ENCODE data around the gene PAWR. TPM values are rescaled to one million over a fixed set of nuclear protein-coding genes. Genes with fewer than 3 reads are reported as not detected.
"Not testable (repeated sequence)": the region's sequence is repeated elsewhere in the genome, so short reads cannot be mapped to it uniquely, and the experiment has no call there.

The PAWR gene
- total and polyA plus RNA-seq, 2 donors = 8.7 to 38.8 TPM

DNA sequence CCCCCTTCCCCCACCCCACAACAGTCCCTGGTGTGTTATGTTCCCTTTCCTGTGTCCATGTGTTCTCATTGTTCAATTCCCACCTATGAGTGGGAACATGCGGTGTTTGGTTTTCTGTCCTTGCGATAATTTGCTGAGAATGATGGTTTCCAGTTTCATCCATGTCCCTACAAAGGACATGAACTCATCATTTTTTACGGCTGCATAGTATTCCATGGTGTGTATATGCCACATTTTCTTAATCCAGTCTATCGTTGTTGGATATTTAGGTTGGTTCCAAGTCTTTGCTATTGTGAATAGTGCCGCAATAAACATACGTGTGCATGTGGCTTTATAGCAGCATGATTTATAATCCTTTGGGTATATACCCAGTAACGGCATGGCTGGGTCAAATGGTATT is 64.0 kb downstream of the PAWR start:
- not testable (repeated sequence) for H3K27me3 ChIP-seq (ENCODE audit: control insufficient read depth in 2 of 2, insufficient read depth in 1 of 2, low read length in 1 of 2); H3K4me3 ChIP-seq (ENCODE audit: low read length in 2 of 2)
- 96% methylated on average over 7 of the region's 7 CpGs for WGBS

DNA sequence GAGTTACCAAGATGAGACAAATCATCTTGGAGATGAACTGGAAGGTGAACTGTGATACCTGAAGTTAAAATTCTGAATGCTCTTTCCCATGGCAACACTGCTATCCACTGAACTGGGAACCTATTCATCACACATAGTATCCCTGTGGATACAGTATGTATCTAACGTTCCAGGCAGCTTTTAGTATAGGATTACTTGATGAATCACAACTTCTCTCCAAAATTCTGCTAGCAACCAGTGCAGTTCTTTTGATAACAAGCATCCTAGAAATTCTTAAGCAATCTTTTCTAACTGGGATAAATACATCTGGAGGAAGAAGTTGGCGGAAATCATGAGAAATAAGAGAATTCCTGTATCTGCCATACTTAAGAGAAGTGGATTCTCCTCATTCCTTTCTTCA is 66.4 kb downstream of the PAWR start:
- H3K27ac ChIP-seq (ENCODE audit: low read depth in 1 of 2, low read length in 1 of 2) = no peak overlapping the region
- peaks cover 0 to 6% of the 10 kb centered on the region in 2 donors for H3K36me3 ChIP-seq (ENCODE audit: control insufficient read depth in 2 of 2, insufficient read depth in 2 of 2, low read length in 1 of 2)
- no peaks in the 10 kb centered on the region for H3K9me3 ChIP-seq (ENCODE audit: control insufficient read depth in 2 of 2, insufficient read depth in 1 of 2, low read length in 1 of 2)
- H3K27me3 ChIP-seq (ENCODE audit: control insufficient read depth in 2 of 2, insufficient read depth in 1 of 2, low read length in 1 of 2) = no peaks in the 10 kb centered on the region
- no peak for DNase-seq (ENCODE audit: low read depth in 6 of 9, low spot score in 9 of 9)
- H3K4me1 ChIP-seq (ENCODE audit: control insufficient read depth in 2 of 2, insufficient read depth in 2 of 2, low read length in 2 of 2) = no peaks in the 10 kb centered on the region
- WGBS = 95% methylated on average over 2 of the region's 2 CpGs
- H3K4me3 ChIP-seq (ENCODE audit: low read length in 2 of 2) = no peak overlapping the region

More for the DNA sequence above, 64.0 kb downstream of the PAWR start:
- DNase-seq (ENCODE audit: low read depth in 6 of 9, low spot score in 9 of 9); H3K9me3 ChIP-seq (ENCODE audit: control insufficient read depth in 2 of 2, insufficient read depth in 1 of 2, low read length in 1 of 2); H3K4me1 ChIP-seq (ENCODE audit: control insufficient read depth in 2 of 2, insufficient read depth in 2 of 2, low read length in 2 of 2); H3K27ac ChIP-seq (ENCODE audit: low read depth in 1 of 2, low read length in 1 of 2); H3K36me3 ChIP-seq (ENCODE audit: control insufficient read depth in 2 of 2, insufficient read depth in 2 of 2, low read length in 1 of 2): not testable (repeated sequence)

DNA sequence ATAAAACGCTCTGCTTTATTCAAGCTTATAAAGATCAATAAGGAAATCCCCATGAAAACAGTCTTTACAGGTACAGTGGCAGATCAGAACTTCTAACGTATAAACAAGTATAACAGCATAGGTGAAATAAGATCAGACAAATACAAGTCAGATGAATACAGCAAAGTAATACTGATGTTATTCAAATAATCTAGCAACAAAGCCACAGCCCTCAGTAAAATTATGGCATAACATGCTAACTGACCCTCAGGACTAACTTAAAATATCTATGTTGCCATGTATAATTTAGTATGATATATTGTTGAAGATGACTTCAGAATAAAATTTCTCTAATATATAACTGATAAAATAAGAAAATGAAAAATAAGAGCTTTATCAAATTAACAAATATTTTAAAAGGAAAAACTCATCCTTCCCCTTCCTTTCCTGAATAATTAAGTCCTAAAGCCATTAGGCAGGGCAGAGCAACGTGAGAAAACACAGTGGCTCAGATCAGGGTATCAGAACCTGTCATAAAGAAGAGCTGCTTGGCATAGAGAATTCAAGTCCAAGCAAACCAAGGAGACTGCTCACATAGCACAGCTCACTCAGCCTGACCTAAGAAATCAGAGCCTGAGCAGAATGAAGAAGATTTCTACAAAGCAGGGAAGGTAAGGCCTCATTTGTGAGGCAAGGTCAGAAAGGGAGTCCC is 70.7 kb downstream of the PAWR start:
- Histone ChIP-seq H3K27ac (ENCODE audit: low read depth in 1 of 2, low read length in 1 of 2) (no peak overlapping the region), H3K4me1 (ENCODE audit: control insufficient read depth in 2 of 2, insufficient read depth in 2 of 2, low read length in 2 of 2) (no peaks in the 10 kb centered on the region), H3K27me3 (ENCODE audit: control insufficient read depth in 2 of 2, insufficient read depth in 1 of 2, low read length in 1 of 2) (no peaks in the 10 kb centered on the region), H3K9me3 (ENCODE audit: control insufficient read depth in 2 of 2, insufficient read depth in 1 of 2, low read length in 1 of 2) (no peaks in the 10 kb centered on the region), H3K36me3 (ENCODE audit: control insufficient read depth in 2 of 2, insufficient read depth in 2 of 2, low read length in 1 of 2) (peaks cover 3 to 6% of the 10 kb centered on the region in 2 donors), H3K4me3 (ENCODE audit: low read length in 2 of 2) (no peak overlapping the region)
- no peak for DNase-seq (ENCODE audit: low read depth in 6 of 9, low spot score in 9 of 9)
- 93% methylated on average over 3 of the region's 3 CpGs for WGBS

DNA sequence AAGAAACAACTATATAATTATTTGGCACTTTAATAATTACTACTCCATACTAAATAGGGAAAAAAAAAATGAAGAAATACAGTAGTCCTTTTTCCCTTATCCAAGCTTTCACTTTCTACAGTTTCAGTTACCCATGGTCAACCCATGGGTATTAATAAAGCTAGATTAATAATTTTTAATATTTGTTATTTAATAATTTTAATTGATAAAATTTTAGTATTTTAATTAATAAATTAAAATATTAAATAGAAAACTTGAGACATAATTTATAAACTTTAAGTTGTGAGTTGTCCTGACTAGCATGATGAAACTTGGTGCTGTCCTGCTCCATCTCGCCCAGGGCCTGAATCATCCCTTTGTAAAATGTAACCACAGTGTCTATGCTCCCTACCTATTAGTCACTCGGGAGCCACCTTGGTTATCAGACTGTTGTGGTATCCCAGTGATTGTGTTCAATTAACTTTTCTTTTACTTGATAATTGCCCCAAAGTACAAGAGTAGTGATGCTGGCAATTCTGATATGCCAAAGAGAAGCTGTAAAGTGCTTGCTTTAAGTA is 71.8 kb downstream of the PAWR start:
- no peak for DNase-seq (ENCODE audit: low read depth in 6 of 9, low spot score in 9 of 9)
- Histone ChIP-seq H3K36me3 (ENCODE audit: control insufficient read depth in 2 of 2, insufficient read depth in 2 of 2, low read length in 1 of 2) (peaks cover 3 to 6% of the 10 kb centered on the region in 2 donors), H3K4me3 (ENCODE audit: low read length in 2 of 2) (no peak overlapping the region), H3K4me1 (ENCODE audit: control insufficient read depth in 2 of 2, insufficient read depth in 2 of 2, low read length in 2 of 2) (no peaks in the 10 kb centered on the region), H3K27ac (ENCODE audit: low read depth in 1 of 2, low read length in 1 of 2) (no peak overlapping the region), H3K27me3 (ENCODE audit: control insufficient read depth in 2 of 2, insufficient read depth in 1 of 2, low read length in 1 of 2) (no peaks in the 10 kb centered on the region), H3K9me3 (ENCODE audit: control insufficient read depth in 2 of 2, insufficient read depth in 1 of 2, low read length in 1 of 2) (no peaks in the 10 kb centered on the region)
- WGBS = 97% methylated on average over 2 of the region's 2 CpGs

GRCh38 chr12:79617696-79618095 is 73.1 kb downstream of the PAWR start:
- Histone ChIP-seq H3K4me1 (ENCODE audit: control insufficient read depth in 2 of 2, insufficient read depth in 2 of 2, low read length in 2 of 2) (no peaks in the 10 kb centered on the region), H3K36me3 (ENCODE audit: control insufficient read depth in 2 of 2, insufficient read depth in 2 of 2, low read length in 1 of 2) (peaks cover 3 to 6% of the 10 kb centered on the region in 2 donors), H3K9me3 (ENCODE audit: control insufficient read depth in 2 of 2, insufficient read depth in 1 of 2, low read length in 1 of 2) (no peaks in the 10 kb centered on the region), H3K27me3 (ENCODE audit: control insufficient read depth in 2 of 2, insufficient read depth in 1 of 2, low read length in 1 of 2) (no peaks in the 10 kb centered on the region), H3K27ac (ENCODE audit: low read depth in 1 of 2, low read length in 1 of 2) (no peak overlapping the region), H3K4me3 (ENCODE audit: low read length in 2 of 2) (no peak overlapping the region)
- DNase-seq (ENCODE audit: low read depth in 6 of 9, low spot score in 9 of 9) = no peak
- 94% methylated on average over 4 of the region's 4 CpGs for WGBS

DNA sequence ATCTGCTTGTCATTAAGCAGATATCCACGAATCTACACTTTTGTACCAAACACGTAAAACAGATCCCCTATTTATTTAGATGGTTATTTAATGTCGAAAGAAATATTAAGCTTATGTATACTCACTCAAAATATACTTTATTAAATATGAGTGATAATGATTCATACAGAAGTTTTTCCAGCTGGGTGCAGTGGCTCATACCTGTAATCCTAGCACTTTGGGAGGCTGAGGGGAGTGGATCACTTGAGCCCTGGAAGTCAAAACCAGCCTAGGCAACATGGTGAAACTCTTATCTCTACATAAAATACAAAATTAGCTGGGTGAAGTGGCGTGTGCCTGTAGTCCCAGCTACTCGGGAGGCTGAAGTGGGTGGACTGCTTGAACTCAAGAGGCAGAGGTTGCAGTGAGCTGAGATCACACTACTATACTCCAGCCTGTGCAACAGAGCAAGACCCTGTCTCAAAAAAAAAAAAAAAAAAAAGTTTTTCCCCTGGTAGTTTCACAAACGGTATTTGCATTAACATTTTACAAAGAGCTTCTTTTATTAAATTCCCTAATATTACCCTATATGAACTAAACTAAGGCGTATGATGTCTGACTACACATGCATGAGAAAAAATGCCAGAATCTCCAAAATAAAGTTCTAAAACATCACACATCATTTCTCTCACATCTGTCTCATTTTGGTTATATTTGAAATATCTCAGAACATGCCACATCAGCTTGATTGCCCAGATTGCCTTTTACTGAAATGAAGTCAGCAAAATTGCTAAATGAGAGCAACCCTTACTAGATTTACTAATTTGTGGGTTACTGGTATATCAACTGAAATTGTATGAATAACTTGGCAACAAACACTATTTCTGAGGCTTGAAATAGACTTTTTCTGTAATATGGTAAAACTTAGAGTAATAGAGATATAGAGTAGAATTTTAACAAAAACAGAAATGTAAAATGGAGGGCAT is 74.9 kb downstream of the PAWR start:
- Histone ChIP-seq H3K9me3 (ENCODE audit: control insufficient read depth in 2 of 2, insufficient read depth in 1 of 2, low read length in 1 of 2) (no peaks in the 10 kb centered on the region), H3K27ac (ENCODE audit: low read depth in 1 of 2, low read length in 1 of 2) (no peak overlapping the region), H3K4me1 (ENCODE audit: control insufficient read depth in 2 of 2, insufficient read depth in 2 of 2, low read length in 2 of 2) (no peaks in the 10 kb centered on the region), H3K4me3 (ENCODE audit: low read length in 2 of 2) (no peak overlapping the region), H3K36me3 (ENCODE audit: control insufficient read depth in 2 of 2, insufficient read depth in 2 of 2, low read length in 1 of 2) (peaks cover 3 to 6% of the 10 kb centered on the region in 2 donors), H3K27me3 (ENCODE audit: control insufficient read depth in 2 of 2, insufficient read depth in 1 of 2, low read length in 1 of 2) (no peaks in the 10 kb centered on the region)
- DNase-seq (ENCODE audit: low read depth in 6 of 9, low spot score in 9 of 9) = no peak
- 94% methylated on average over 7 of the region's 7 CpGs for WGBS

GRCh38 chr12:79614730-79615129 is 76.0 kb downstream of the PAWR start:
- H3K4me1 ChIP-seq (ENCODE audit: control insufficient read depth in 2 of 2, insufficient read depth in 2 of 2, low read length in 2 of 2) = no peaks in the 10 kb centered on the region
- peaks cover 0 to 3% of the 10 kb centered on the region in 2 donors for H3K9me3 ChIP-seq (ENCODE audit: control insufficient read depth in 2 of 2, insufficient read depth in 1 of 2, low read length in 1 of 2)
- 96% methylated on average over 3 of the region's 3 CpGs for WGBS
- no peak overlapping the region for H3K4me3 ChIP-seq (ENCODE audit: low read length in 2 of 2)
- DNase-seq (ENCODE audit: low read depth in 6 of 9, low spot score in 9 of 9) = no peak
- H3K36me3 ChIP-seq (ENCODE audit: control insufficient read depth in 2 of 2, insufficient read depth in 2 of 2, low read length in 1 of 2) = peaks cover 0 to 3% of the 10 kb centered on the region in 2 donors
- no peaks in the 10 kb centered on the region for H3K27me3 ChIP-seq (ENCODE audit: control insufficient read depth in 2 of 2, insufficient read depth in 1 of 2, low read length in 1 of 2)
- H3K27ac ChIP-seq (ENCODE audit: low read depth in 1 of 2, low read length in 1 of 2) = no peak overlapping the region

GRCh38 chr12:79601908-79602307 is 88.9 kb downstream of the PAWR start:
- no peaks in the 10 kb centered on the region for H3K4me1 ChIP-seq (ENCODE audit: control insufficient read depth in 2 of 2, insufficient read depth in 2 of 2, low read length in 2 of 2)
- no peak overlapping the region for H3K27ac ChIP-seq (ENCODE audit: low read depth in 1 of 2, low read length in 1 of 2)
- no peak overlapping the region for H3K4me3 ChIP-seq (ENCODE audit: low read length in 2 of 2)
- no peaks in the 10 kb centered on the region for H3K36me3 ChIP-seq (ENCODE audit: control insufficient read depth in 2 of 2, insufficient read depth in 2 of 2, low read length in 1 of 2)
- no peaks in the 10 kb centered on the region for H3K9me3 ChIP-seq (ENCODE audit: control insufficient read depth in 2 of 2, insufficient read depth in 1 of 2, low read length in 1 of 2)
- H3K27me3 ChIP-seq (ENCODE audit: control insufficient read depth in 2 of 2, insufficient read depth in 1 of 2, low read length in 1 of 2) = no peaks in the 10 kb centered on the region
- DNase-seq (ENCODE audit: low read depth in 6 of 9, low spot score in 9 of 9) = no peak
- 98% methylated on average over 2 of the region's 2 CpGs for WGBS

- H3K27ac ChIP-seq (ENCODE audit: low read depth in 1 of 2, low read length in 1 of 2) = no peak overlapping the region
- WGBS = 98% methylated on average over 3 of the region's 3 CpGs
- no peak overlapping the region for H3K4me3 ChIP-seq (ENCODE audit: low read length in 2 of 2)
Observed at GRCh38 chr12:79597910-79598309, 92.9 kb downstream of the PAWR start.

More at GRCh38 chr12:79597910-79598309, 92.9 kb downstream of the PAWR start:
- DNase-seq (ENCODE audit: low read depth in 6 of 9, low spot score in 9 of 9) = no peak
- Histone ChIP-seq H3K9me3 (ENCODE audit: control insufficient read depth in 2 of 2, insufficient read depth in 1 of 2, low read length in 1 of 2) (no peaks in the 10 kb centered on the region), H3K27me3 (ENCODE audit: control insufficient read depth in 2 of 2, insufficient read depth in 1 of 2, low read length in 1 of 2) (no peaks in the 10 kb centered on the region), H3K36me3 (ENCODE audit: control insufficient read depth in 2 of 2, insufficient read depth in 2 of 2, low read length in 1 of 2) (no peaks in the 10 kb centered on the region), H3K4me1 (ENCODE audit: control insufficient read depth in 2 of 2, insufficient read depth in 2 of 2, low read length in 2 of 2) (no peaks in the 10 kb centered on the region)

Measured in thymus (tissue), 11 donors.